GM19193 (cell line): ENCODE measurements around the gene RASGRP4.

Experiments
- POLR2A ChIP-seq: IDR thresholded peaks from 4 replicates; pipeline ENCODE4 v1.6.1; 2011; ENCODE audit not compliant: insufficient read depth, insufficient read length; ENCODE audit errors: extremely low read depth

The RASGRP4 gene

GRCh38 chr19:38425810-38426466 is at the start of gene RASGRP4:
Gene RASGRP4, minus strand, starts transcription at chr19:38426219. Its CDS starts 128 bp downstream, at chr19:38426091.
- no peak for TF ChIP-seq POLR2A

DNA sequence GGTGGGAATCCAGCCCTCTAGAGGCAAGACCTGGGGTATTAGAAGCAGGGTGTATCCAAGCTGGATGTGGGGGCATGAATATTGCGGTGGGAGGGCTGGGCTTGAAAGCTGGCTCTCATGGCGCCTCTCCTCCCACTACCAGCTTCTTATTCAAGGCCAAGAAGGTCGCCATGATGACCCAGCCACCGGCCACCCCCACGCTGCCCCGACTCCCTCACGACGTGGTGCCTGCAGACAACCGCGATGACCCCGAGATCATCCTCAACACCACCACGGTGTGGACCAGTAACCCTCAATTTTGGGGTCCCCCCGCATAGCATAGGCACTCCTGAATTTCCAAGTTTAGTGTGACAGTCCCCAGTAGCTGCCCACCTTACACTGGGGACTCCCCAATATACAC is 49.2 kb upstream of the RASGRP4 start:
- TF ChIP-seq POLR2A = no peak

DNA sequence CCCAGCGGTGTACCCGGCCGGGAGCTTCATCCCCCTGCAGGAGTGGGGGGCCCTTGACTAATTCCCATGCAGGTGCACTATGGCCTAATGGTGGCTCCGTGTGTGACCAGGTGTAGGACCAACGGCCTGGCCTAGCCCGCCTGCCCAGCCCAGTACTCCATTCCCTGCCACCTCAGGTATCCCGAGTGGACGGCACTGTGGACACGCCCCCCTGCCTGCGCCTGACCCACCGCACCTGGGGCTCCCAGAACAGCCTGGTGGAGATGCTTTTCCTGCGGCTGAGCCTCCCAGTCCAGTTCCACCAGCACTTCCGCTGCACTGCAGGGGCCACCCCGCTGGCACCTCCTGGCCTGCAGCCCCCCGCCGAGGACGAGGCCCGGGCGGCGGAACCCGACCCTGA is 47.2 kb upstream of the RASGRP4 start:
- no peak for TF ChIP-seq POLR2A

GRCh38 chr19:38470788-38471480 is 44.9 kb upstream of the RASGRP4 start:
- no peak for TF ChIP-seq POLR2A

- TF ChIP-seq POLR2A = no peak
Observed at GRCh38 chr19:38469151-38469550, 43.1 kb upstream of the RASGRP4 start.

DNA sequence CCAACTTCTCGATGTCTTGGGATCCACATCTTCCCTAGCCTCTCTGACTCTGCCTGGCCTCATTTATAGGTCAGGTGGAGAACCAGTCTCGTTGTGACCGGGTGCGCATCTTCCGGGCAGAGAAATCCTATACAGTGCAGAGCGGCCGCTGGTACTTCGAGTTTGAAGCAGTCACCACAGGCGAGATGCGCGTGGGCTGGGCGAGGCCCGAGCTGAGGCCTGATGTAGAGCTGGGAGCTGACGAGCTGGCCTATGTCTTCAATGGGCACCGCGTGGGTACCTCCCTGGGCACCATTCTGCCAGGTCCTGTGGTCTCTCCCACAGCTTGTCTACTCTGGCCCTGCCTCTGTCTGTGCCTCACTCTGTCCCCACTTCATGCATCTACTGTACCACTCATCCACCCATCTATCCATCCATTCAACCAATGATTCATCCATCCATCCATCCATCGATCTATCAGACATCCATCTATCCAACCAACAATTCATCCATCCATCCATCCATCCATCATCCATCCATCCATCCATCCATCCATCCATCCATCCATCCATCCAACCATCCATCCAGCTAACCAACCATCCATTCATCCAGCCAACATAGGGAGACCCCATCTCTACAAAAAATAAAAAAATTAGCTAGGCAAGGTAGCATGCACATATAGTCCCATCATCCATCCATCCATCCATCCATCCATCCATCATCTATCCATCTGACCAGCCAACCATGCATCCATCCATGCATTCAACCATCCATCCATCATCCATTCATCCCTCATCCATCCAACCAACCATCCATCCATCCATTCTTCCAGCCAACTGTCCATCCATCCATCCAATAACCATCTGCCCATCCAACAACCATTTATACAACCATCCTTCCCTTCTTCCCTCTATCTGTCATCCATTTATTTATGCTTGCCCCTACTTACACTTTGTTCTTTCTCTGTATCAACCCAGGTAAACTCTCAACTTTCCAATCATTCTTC is 41.8 kb upstream of the RASGRP4 start:
- no peak for TF ChIP-seq POLR2A

DNA sequence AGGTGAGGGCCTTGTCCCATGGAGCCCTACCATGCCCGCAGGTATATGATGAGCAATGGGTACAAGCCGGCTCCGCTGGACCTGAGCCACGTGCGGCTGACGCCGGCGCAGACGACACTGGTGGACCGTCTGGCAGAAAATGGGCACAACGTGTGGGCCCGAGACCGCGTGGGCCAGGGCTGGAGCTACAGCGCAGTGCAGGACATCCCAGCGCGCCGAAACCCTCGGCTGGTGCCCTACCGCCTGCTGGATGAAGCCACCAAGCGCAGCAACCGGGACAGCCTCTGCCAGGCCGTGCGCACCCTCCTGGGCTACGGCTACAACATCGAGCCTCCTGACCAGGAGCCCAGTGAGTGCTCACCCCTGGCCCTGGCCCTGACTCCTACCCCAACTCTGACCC is 40.0 kb upstream of the RASGRP4 start:
- TF ChIP-seq POLR2A = no peak

GRCh38 chr19:38464421-38465082 is 38.5 kb upstream of the RASGRP4 start:
- no peak for TF ChIP-seq POLR2A

- no peak for TF ChIP-seq POLR2A
Observed at GRCh38 chr19:38463365-38463764, 37.3 kb upstream of the RASGRP4 start.

DNA sequence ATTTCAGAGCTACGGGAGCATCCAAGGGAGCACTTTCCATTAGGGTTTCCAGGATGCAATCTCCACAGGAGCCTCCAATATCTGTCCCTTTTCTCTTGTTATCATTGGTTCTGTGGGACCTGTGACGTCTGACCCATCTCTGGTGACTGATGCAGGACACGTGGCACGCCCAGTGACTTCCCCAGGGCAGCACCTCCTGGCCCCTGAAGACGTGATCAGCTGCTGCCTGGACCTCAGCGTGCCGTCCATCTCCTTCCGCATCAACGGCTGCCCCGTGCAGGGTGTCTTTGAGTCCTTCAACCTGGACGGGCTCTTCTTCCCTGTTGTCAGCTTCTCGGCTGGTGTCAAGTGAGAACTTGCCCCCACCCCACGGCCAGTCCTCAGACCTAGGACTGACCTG is 33.0 kb upstream of the RASGRP4 start:
- no peak for TF ChIP-seq POLR2A

DNA sequence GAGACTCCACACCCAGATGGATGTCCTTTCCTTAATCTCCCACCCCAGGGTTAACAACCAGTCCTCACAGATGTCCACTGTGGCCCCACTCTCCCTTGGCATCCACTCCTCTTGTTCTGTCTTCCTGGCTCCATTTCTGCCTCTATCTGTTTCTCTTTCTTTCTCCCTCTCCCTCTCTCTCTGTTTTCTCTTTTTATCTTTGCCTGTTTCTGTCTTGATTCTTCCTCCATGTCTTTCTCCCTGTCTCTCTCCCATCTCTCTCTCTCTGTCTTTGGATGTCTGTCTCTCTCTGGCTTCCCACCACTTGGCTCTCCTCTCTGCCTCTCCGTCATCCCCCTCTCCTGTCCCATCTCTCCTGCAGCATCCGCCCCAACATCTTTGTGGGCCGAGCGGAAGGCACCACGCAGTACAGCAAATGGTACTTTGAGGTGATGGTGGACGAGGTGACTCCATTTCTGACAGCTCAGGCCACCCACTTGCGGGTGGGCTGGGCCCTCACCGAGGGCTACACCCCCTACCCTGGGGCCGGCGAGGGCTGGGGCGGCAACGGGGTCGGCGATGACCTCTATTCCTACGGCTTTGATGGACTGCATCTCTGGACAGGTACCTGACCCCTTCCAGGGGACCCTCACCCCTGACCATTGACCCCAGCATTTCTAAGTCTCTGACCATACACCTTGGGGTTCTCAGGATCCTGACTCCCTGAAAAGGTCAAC is 31.8 kb upstream of the RASGRP4 start:
- no peak for TF ChIP-seq POLR2A

DNA sequence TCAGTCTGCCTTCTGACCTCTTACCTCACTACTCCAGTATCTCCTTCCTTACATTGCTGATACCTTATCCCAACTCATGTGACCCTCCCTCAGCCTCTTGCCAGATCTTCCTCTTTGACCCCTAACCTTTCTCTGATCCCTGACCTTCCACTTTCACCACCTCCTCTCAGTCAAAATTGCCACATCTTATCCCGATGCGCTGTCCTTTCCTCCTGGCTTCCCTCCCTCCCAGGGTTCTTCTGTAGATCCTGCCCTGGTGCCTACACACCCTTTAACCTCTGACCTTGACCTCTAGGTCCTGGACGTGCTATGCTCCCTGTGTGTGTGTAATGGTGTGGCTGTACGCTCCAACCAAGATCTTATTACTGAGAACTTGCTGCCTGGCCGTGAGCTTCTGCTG is 31.2 kb upstream of the RASGRP4 start:
- TF ChIP-seq POLR2A = no peak

- TF ChIP-seq POLR2A = no peak
Observed at GRCh38 chr19:38455031-38455430, 29.0 kb upstream of the RASGRP4 start.

- TF ChIP-seq POLR2A = no peak
Observed at GRCh38 chr19:38453596-38453995, 27.6 kb upstream of the RASGRP4 start.

DNA sequence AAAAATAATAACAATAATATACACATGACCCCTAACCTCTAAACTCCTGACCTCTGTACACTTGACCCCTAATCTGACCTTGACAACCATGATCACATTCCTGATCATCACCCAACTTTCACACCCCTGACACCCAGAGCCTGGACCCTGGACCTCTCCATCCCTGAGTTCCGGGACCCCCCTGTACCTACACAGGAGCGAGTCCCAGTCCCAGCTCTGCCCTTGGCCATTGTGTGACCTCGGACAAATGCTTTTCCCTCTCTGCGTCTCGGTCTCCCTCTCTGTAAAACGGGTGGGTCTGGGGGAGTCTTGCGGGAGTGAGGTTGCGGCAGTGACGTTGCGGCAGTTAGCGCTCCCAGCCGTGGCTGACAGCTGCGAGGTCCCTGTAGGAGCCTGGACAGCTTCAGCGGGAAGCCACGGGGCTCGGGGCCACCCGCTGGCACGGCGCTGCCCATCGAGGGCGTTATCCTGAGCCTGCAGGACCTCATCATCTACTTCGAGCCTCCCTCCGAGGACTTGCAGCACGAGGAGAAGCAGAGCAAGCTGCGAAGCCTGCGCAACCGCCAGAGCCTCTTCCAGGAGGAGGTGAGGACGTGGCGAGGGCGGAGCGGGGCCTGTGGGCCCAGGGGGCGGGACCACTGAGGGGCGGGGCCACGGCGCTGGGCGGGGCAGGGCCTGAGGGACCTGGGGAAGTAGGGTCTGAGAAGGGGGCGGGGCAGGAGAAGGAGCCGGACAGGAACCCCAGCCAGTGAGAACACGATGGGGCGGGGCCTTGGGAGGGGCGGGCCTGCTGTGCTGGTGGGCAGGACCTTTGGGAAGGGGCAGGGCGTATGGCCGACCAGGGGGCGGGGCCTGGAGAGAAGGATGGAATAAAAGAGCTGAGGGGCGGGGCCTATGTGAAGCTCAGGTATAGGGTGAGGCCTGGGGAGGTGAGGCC is 26.7 kb upstream of the RASGRP4 start:
- TF ChIP-seq POLR2A = no peak
